NCI-H2196 (cell line): ENCODE data around the gene ARHGAP9.
"Not testable (repeated sequence)": the region's sequence is repeated elsewhere in the genome, so short reads cannot be mapped to it uniquely, and the experiment has no call there.

Source experiments
- DNase-seq: peaks from one replicate; lab custom pipeline; 2025; ENCODE audit not compliant: unreplicated experiment; lab: John Stamatoyannopoulos, UW

Gene ARHGAP9

GRCh38 chr12:57459750-57460467 lies 19.8 kb downstream of the ARHGAP9 start, which contains the start of gene GLI1:
GLI1 (plus strand) TSS chr12:57459785; CDS start chr12:57463692, 3,907 bp downstream.
- peak; percentile 53 for DNase-seq

GRCh38 chr12:57459055-57459749 lies 20.5 kb downstream of the ARHGAP9 start:
- DNase-seq = peak; percentile 92

- DNase-seq = no peak
Observed at GRCh38 chr12:57458665-57459054, 21.0 kb downstream of the ARHGAP9 start.

DNA sequence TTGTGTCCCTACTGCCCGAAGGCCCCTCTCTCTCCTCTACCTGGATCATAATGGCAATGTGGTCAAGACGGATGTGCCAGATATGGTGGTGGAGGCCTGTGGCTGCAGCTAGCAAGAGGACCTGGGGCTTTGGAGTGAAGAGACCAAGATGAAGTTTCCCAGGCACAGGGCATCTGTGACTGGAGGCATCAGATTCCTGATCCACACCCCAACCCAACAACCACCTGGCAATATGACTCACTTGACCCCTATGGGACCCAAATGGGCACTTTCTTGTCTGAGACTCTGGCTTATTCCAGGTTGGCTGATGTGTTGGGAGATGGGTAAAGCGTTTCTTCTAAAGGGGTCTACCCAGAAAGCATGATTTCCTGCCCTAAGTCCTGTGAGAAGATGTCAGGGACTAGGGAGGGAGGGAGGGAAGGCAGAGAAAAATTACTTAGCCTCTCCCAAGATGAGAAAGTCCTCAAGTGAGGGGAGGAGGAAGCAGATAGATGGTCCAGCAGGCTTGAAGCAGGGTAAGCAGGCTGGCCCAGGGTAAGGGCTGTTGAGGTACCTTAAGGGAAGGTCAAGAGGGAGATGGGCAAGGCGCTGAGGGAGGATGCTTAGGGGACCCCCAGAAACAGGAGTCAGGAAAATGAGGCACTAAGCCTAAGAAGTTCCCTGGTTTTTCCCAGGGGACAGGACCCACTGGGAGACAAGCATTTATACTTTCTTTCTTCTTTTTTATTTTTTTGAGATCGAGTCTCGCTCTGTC lies 22.8 kb downstream of the ARHGAP9 start:
- no peak for DNase-seq

DNA sequence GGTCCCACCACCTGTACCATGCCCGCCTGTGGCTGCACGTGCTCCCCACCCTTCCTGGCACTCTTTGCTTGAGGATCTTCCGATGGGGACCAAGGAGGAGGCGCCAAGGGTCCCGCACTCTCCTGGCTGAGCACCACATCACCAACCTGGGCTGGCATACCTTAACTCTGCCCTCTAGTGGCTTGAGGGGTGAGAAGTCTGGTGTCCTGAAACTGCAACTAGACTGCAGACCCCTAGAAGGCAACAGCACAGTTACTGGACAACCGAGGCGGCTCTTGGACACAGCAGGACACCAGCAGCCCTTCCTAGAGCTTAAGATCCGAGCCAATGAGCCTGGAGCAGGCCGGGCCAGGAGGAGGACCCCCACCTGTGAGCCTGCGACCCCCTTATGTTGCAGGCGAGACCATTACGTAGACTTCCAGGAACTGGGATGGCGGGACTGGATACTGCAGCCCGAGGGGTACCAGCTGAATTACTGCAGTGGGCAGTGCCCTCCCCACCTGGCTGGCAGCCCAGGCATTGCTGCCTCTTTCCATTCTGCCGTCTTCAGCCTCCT lies 23.4 kb downstream of the ARHGAP9 start:
- DNase-seq = peak; percentile 46

DNA sequence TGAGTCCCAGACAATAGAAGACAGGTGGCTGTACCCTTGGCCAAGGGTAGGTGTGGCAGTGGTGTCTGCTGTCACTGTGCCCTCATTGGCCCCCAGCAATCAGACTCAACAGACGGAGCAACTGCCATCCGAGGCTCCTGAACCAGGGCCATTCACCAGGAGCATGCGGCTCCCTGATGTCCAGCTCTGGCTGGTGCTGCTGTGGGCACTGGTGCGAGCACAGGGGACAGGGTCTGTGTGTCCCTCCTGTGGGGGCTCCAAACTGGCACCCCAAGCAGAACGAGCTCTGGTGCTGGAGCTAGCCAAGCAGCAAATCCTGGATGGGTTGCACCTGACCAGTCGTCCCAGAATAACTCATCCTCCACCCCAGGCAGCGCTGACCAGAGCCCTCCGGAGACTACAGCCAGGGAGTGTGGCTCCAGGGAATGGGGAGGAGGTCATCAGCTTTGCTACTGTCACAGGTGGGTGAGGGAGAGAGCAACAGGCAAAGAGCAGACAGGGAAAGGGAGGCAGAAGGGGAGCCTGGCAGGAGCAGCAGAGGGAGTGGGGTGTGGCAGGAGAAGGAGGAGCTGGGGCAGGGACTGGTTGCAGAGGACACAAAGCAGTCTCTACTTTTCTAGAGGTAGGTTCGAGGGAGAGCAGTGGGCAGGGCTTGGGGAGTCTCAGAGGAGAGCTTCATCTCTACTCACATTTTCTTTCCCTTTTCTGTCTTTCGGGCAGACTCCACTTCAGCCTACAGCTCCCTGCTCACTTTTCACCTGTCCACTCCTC lies 24.1 kb downstream of the ARHGAP9 start:
- no peak for DNase-seq

DNA sequence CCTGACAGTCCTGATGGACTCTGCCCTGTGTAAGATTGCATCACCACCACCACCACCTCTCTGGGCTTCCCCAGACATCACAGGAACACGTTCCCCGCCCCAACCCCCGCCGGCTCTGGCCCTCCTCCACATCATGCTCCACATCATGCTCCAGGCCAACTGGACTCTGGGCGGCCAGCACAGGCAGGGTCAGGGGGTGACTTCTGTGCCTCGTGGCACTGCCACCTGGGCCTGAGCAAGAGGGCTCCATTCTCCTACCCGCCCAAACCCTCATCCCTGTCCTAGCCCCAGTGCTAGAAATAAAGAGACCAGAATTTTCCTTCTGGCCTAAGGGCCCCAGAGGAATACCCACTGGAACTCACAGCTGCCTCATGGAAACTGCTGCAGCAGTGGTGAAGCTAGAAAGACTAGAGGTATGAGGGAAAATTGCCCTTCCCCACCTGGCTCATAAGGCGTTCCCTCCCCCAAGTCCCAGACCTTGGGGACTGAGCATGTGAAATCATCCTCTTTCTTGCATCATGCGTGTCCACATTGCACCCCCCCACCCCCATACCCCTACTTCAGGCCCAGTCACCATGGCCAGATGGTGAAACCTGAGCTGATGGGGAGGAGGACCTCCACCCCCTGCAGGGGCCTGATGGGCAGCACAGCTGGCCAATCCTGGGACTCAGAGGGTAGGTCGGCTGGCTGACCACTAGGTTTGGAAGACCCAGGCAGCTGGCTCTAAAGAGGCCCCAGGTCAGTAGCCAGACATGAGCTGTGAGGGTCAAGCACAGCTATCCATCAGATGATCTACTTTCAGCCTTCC lies 24.9 kb downstream of the ARHGAP9 start, which contains the start of gene INHBE:
Gene INHBE, plus strand, starts transcription at position 742 of the 808 bp plus-strand sequence. CDS start 230 bp downstream, outside the sequence.
- DNase-seq = peak; percentile 75

- DNase-seq = no peak
Observed at GRCh38 chr12:57454213-57454565, 25.5 kb downstream of the ARHGAP9 start.

- peak; percentile 81 for DNase-seq
Observed at GRCh38 chr12:57452937-57453509, 26.6 kb downstream of the ARHGAP9 start.

DNA sequence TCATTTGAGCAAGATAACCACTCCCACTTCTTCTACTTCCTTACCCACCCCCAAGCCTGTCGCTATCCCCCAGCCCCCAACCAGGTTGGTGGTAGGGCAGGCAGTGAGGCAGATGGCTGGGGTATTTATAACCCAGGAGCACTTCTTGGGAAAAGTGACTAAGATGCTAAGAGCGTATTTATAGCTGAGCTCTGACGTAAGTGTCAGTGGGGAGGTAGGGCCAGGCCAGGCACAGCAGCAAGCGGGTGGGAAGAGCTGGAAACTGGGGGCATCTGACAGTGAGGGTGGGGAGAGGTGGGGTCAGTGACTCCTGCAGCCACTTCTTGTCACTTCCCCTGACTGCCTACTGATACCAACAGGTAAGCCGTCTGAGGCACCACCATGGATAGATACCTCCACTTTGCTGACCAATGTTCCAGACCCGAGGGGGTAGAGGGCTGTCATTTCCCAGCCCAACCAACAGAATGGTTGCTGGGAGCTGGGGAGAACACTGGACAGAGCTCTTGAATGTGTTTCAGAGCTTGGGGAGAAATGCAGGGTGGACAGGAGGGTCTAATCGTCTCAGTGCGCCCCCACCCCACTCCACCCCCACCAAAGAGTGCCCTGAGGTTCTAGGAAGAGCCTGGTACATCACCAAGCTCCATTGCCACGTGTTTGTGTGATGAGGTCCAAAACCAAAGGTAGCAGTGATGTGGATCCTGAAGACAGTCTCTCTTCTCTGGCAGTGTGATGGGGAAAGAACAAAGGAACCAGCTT lies 27.3 kb downstream of the ARHGAP9 start:
- no peak for DNase-seq

DNA sequence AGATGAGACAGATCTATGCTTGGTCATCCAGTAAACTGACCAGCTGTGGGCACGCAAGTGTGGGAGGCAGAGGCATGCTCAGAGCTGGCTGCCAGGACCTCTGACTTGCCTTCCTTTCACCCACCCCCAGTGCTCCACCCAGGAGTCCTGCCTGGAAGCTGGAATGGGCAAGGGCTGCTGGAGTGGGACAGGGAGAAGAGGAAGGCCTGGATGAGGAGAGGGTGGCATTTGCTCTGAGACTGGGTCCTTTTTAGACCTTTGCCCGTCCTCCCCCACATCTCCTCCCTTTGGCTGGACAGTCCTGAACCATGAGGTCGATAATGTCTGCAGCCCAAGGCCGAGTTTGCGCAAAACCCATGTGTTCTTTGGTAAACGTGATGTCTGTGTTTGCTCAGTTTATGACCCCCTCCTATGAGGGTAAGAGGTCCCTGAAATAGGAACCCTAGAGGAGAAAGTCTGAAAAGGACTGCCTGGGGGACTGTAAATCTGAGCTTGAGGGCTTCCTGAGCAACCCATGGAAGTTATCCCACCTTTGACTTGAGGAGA lies 28.4 kb downstream of the ARHGAP9 start:
- no peak for DNase-seq

GRCh38 chr12:57450057-57450456 lies 29.6 kb downstream of the ARHGAP9 start:
- DNase-seq = no peak

GRCh38 chr12:57449375-57449774 lies 30.3 kb downstream of the ARHGAP9 start:
- no peak for DNase-seq

DNA sequence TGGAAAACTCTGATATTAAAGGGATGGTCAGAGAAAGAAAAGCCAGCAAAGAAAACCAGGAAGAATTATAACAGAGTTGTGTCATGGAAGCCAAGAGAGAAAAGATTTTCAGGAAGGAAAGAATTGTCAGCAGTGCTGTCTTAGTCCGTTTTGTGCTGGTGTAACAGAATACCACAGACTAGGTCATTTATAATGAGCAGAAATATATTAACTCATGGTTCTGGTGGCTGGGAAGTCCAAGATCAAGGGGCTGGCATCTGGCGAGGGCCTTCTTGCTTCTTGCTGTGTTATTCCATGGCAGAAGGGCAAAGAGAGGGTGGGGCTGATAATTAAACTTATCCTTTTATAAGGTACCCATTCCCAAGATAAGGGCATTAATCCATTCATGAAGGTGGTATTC lies 31.0 kb downstream of the ARHGAP9 start:
- no peak for DNase-seq

DNA sequence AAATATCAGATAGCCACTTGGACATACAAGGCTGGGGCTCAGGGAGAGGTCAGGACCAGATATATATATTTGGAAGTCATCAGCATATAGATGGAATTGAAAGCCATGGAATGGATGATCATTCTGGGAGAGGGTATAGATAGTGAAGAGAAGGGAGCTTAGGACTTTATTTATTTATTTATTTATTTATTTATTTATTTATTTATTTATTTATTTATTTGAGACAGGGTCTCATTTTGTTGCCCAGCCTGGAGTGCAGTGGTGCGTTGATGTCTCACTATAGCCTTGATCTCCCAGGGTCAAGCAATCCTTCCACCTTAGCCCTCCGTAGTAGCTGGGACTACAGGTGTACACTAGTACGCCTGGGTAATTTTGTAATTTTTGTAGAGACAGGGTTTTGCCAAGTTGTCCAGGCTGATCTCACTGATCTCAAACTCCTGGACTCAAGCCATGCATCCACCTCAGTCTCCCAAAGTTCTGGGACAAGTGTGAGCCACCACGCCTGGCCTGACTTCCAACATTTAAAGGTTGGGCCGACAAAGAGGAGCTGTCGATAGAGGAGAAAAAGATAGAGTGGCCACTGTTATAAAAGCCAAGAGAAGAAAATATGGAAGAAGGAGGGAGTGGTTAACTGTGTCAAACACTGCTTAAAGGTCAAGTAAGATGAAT lies 33.2 kb downstream of the ARHGAP9 start:
- no peak for DNase-seq

DNA sequence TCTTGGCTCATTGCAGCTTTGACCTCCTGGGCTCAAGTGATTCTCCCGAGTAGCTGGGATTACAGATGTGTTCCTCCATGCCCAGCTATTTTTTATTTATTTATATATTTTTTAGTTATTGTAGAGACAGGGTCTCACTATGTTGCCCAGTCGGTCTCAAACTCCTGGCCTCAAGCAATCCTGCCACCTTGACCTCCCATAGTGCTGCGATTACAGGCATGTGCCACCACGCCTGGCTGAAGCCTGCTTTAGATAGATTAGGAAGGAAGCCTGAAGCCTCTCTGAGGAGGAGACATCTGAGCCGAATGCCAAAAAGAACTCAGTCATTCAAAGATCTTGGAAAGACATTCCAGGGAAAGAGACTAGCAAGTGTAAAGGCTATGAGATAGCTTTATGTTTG lies 34.9 kb downstream of the ARHGAP9 start:
- no peak for DNase-seq

GRCh38 chr12:57444337-57444736 lies 35.3 kb downstream of the ARHGAP9 start:
- DNase-seq = not testable (repeated sequence)

DNA sequence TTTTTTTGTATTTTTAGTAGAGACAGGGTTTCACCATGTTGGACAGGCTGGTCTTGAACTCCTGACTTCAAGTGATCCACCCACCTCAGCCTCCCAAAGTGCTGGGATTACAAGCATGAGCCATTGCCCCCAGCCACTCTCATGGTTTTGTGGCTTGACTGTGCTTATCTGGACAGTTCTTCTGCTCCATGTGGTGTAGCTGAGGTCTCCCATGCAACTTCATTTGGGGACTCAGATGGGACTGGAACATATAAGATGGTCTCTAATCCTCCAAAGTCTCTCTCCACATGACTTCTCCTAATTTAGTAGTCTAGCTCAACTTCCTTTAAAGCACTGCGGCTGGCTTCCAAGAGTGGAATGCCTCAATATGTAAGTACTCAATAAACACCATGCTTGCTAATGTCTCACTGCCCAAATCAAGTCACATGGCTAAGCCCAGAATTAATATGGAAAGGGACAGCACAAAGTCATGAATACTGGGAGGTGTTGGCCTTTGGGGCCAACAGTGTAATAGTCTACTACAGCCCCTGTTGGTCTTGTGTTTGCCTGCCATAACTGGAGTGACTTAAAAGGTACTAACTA lies 37.7 kb downstream of the ARHGAP9 start:
- no peak for DNase-seq
